Activated CD8-positive, alpha-beta memory T cell treated with anti-CD3 and anti-CD28 coated beads, Interleukin-2, amount 50 U/mL, for 1 hour (primary cell): Measurements from ENCODE around the gene FOXC2.

Source experiments
- DNase-seq: peaks from one replicate; pipeline ENCODE4 v3.0.0-alpha.2; 2020; ENCODE audit errors: extremely low read depth

Gene FOXC2

GRCh38 chr16:86533076-86533475 lies 33.6 kb upstream of the FOXC2 start:
- no peak for DNase-seq

- no peak for DNase-seq
Measured at GRCh38 chr16:86533767-86534351, 32.8 kb upstream of the FOXC2 start.

GRCh38 chr16:86534779-86535615 lies 31.6 kb upstream of the FOXC2 start:
- DNase-seq, result no peak

- DNase-seq, result no peak
Measured at GRCh38 chr16:86536621-86537020, 30.0 kb upstream of the FOXC2 start.

GRCh38 chr16:86537486-86537885 lies 29.1 kb upstream of the FOXC2 start:
- no peak for DNase-seq

- no peak for DNase-seq
Measured at GRCh38 chr16:86538196-86538780, 28.3 kb upstream of the FOXC2 start.

- no peak for DNase-seq
Measured at GRCh38 chr16:86540894-86541293, 25.7 kb upstream of the FOXC2 start.

GRCh38 chr16:86541560-86541959 lies 25.1 kb upstream of the FOXC2 start:
- no peak for DNase-seq

GRCh38 chr16:86542756-86543750 lies 23.6 kb upstream of the FOXC2 start:
- no peak for DNase-seq

GRCh38 chr16:86545481-86545880 lies 21.1 kb upstream of the FOXC2 start:
- no peak for DNase-seq

GRCh38 chr16:86545954-86546637 lies 20.5 kb upstream of the FOXC2 start:
- no peak for DNase-seq

- DNase-seq, result no peak
Measured at GRCh38 chr16:86546638-86547013, 20.0 kb upstream of the FOXC2 start.

GRCh38 chr16:86547286-86547685 lies 19.3 kb upstream of the FOXC2 start:
- DNase-seq, result no peak

GRCh38 chr16:86549076-86549892 lies 17.3 kb upstream of the FOXC2 start:
- DNase-seq, result no peak

GRCh38 chr16:86549893-86550190 lies 16.8 kb upstream of the FOXC2 start:
- DNase-seq, result no peak

GRCh38 chr16:86550281-86550680 lies 16.3 kb upstream of the FOXC2 start:
- no peak for DNase-seq

GRCh38 chr16:86553356-86553755 lies 13.3 kb upstream of the FOXC2 start:
- DNase-seq, result no peak

- no peak for DNase-seq
Measured at GRCh38 chr16:86554599-86554916, 12.1 kb upstream of the FOXC2 start.

- DNase-seq, result peak; percentile 77
Measured at GRCh38 chr16:86554917-86555703, 11.5 kb upstream of the FOXC2 start, which contains the start of gene MTHFSD. Gene MTHFSD, minus strand, starts transcription at chr16:86555235. Its CDS starts 51 bp downstream, at chr16:86555184.

- DNase-seq, result no peak
Measured at GRCh38 chr16:86555704-86556075, 10.9 kb upstream of the FOXC2 start.
